Dermis microvascular lymphatic vessel endothelial cell (primary cell): ENCODE results near the gene CTRL. TPM values are rescaled to one million over a fixed set of nuclear protein-coding genes. Genes with fewer than 3 reads are reported as not detected.
"Not testable (repeated sequence)": the region's sequence is repeated elsewhere in the genome, so short reads cannot be mapped to it uniquely, and the experiment has no call there.

Source experiments
- DNase-seq, 2 donors: peaks; one replicate each; pipeline versions ENCODE4 v3.0.0 to v3.0.0-alpha.2; 2010; ENCODE audit warnings: low read depth in 2 of 2
- total RNA-seq: library from RNA; depleted of rRNA; stranded (reverse); fragments of >200 nt; gene quantifications from 2 replicates; pipeline ENCODE4 v1.2.1, GENCODE V29; 2014

The CTRL gene
- total RNA-seq, 1 donor from 2014 or later: 0.26 TPM

DNA sequence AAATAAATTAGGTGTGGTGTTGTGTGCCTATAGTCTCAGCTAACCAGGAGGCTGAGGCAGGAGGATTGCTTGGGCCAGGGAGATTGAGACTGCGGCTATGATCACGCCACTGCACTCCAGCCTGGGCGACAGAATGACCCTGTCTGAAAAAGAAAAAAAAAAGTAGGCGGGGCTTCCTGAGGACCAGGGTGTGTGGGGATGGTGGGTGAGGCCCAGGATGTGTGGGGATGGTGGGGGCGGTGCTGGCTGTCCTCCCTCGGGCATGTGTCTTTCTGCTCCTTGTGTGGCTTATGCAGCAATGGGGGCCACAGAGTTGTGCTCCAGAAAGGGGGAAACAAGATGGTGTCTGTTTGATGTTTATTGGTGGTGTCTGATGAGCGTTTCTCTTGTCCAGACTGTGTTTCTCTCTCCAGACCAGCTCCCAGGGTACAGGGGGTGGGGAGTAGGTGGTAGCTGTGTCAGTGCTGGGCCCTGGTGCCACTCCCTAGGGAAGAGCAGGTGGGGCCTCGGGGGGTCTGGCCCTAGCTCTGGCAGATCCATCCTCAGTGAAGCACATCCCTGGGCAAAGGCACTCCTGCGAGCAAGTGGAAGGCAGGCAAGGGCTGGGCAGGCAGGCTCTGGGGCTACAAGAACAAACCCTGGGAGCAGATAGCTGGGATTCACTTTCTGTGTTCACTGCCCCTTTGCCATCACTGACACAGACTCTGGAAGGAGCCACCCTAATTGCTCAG lies 10.0 kb upstream of the CTRL start:
- DNase-seq: no peak

DNA sequence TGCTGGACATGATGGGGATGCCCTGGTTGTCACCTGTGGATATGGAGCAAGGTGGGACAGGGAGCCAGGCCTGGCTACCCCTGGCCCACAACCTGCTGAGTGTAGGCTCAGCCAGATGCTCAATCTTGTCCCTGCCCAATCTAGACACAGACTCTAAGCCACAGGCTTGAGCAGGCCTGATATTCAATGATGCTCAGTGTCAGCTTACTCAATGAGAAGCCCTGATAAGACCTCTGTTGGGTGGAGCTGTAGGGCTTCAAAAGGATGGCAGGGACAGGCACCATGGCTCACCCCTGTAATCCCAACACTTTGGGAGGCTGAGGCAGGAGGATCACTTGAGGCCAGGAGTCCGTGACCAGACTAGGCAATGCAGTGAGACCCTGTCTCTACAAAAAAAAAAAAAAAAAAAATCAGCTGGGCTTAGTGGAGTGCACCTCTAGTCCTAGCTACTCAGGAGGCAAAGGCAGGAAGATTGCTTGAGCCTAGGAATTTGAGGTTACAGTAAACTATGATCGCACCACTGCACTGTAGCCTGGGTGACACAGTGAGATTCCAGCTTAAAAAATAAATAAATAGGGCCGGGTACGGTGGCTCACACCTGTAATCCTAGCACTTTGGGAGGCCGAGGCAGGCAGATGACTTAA lies 8.9 kb upstream of the CTRL start:
- DNase-seq: no peak

DNA sequence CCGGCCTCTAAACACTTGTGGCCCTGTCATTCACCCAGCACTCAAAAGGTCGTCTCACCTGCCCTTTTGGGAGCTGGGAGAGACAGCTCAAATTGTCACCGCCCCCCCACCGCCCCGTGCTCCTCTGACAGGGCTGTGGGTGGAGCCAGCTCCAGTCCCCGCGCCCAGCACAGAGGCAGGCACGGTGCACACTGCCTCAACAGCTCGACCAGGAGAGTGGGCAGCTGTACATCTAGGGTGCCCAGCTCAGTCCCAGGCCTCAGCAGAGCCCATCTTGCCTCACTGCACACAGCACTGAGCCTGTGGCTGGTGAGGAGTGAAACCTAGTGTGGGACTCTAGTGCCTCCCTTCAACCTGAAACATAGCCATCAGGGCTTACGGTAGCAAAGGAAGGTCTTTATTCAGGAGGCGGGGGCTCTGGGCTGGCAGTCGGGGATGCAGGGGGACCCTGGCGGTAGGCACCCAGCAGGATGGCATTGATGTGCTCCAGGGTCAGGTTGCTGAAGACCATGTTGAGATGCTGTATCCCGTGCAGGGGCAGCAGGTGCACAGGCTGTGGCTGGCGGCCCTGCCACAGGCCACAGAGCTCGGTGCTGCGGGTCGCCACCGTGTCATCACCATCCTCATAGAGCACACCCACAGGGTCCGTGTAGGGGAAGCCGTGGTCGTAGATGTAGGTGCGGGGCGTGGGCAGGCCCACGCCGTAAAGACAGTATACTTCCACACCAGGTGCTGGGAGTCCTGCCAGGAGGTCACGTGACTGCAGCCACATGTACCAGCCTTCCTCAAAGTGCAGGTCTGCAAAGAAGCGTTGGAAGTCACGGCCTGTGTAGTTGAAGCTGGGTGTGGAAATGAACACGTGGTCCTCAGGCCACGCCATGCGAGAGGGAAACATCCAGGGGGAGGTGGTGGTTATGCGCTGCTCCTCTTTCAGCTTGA lies 8.1 kb upstream of the CTRL start:
- DNase-seq: no peak

DNA sequence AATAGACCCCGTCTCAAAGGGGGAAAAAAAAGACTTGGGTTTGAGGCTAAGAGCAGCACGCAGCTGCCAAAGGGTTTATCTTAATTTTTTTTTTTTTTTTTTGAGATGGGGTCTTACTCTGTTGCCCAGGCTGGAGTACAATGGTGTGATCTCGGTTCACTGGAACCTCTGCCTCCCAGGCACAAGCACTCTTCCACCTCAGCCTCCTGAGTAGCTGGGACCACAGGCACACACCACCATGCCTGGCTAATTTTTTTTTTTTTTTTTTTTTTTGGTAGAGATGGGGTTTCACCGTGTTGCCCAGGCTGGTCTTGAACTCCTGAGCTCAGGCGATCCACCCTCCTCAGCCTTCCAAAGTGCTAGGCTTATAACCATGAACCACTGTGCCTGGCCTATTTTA lies 6.1 kb upstream of the CTRL start:
- DNase-seq: not testable (repeated sequence)

DNA sequence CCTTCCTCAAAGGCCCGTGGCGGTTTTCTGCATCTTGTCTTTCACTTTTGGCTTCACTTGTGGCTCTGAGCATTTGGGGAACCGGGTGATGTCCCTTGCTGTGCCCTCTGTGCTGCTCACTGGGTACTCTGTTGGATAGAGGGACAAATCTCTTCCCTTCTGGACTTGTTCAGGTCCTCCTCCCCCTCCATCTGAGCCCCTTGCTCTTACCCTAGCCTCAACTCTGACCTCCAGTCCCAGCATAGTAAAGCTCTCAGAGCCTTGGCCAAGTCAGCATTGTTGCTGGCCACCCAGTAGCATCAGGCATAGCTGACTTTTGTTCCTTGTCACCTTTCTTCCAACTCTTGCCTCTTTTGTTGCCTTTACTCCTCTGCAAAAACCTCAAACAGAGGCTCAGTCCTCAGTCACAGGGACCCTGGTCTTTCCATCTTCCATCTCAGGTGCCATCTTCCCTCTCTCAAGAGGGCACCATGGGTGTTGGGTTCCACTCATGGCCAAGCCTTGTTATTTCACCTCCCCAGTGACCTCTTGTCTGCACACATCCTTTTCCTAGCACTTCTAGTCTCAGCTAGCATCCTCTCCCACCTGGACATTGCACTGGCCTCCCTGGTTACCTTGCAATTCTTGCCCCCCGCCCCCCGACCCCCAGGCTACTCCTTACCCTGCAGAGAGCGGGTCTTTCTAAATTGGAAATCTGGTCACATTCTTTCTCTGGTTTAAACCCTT lies 5.4 kb upstream of the CTRL start:
- no peak for DNase-seq

DNA sequence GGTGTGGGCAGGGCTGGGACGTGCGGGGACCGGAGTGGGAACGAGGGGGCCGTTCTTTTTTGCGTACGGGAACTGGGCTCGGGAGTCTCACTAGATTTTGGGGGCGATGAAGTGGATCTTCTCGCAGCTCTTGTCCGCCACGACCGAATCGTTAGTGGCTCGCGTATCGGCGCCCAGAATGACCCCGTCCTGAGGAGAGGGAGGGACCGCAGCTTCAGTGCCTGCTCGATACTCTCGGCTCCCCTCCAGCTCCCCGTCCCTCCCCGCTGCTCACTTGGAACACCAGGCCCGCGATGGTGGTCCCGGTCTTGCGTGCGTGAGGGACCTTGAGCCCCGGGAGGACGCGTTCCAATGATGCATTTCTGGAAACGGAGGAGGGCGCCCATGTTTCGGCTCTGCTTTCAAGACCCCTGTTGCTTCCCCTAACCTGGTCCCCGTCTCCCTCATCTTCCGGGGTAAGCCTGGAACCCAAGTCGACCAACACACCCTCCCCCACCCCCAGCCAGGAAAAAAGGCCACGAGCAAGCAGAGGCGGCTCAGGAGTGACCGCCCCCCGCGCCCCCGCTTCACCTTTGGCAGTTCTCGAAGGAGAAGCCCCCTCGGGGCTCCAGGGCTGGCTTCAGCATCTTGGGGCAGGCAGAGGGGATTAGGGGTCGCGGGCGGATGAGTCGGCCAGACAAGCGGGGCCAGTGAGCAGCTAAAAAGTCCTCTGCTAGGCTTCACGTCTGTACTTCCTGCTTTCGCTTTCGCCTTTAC lies 4.6 kb upstream of the CTRL start, which contains the start of gene PSMB10:
PSMB10 (minus strand) TSS at position 727 of the 756 bp plus-strand sequence; CDS start at position 626, 101 bp downstream.
- peak in 1 of 2 donors; percentile 56 for DNase-seq

DNA sequence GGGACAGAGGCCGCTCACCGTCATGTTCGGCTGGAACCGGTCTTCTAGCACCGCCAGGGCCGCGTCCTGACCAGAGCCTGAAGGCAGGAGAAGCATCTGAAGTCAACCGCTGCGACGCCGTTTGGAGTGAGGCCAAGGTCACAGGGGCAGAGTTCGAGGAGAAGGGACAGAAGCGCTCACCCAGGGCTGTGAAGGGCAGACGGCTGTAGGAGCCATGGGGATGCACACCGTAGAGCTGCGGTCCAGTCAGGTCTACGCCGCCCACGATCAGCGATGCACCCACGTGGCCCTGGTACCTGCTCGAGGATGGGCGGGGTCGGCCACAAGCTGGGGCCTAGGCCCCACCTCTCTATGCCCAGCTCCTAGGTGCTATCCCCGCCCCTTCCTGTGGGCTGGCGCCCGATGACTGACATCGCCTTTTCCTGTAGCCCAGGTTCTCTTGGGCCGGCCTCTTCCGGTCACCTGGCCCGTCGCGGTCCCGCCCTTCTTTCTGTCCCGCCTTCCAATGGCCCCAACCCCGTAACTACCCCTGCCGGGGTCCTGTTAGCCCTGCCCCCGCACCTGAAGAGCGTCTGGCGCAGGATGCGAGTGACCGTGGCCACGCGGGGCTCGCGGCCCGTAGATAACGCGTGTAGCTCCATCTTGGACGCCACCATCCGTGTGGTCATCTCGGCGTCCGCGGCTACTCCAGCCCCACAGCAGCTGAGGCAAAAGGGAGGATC lies 3.9 kb upstream of the CTRL start:
- peak; percentile 82 to 94 for DNase-seq

DNA sequence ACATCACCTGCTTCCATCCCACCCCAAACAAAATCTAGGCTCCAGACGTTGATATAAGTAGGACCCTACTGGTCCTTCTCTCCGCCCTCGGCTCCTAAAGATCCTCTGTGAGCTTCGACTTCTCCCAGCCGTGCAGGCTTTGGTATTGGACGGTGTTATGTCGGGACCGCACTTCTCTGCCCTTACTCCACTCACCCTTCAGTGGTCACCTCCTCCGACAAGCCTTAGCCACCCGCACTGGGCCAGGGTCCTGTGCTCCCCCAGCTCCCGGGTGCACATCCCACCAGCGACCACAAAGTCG lies 3.4 kb upstream of the CTRL start:
- no peak for DNase-seq

DNA sequence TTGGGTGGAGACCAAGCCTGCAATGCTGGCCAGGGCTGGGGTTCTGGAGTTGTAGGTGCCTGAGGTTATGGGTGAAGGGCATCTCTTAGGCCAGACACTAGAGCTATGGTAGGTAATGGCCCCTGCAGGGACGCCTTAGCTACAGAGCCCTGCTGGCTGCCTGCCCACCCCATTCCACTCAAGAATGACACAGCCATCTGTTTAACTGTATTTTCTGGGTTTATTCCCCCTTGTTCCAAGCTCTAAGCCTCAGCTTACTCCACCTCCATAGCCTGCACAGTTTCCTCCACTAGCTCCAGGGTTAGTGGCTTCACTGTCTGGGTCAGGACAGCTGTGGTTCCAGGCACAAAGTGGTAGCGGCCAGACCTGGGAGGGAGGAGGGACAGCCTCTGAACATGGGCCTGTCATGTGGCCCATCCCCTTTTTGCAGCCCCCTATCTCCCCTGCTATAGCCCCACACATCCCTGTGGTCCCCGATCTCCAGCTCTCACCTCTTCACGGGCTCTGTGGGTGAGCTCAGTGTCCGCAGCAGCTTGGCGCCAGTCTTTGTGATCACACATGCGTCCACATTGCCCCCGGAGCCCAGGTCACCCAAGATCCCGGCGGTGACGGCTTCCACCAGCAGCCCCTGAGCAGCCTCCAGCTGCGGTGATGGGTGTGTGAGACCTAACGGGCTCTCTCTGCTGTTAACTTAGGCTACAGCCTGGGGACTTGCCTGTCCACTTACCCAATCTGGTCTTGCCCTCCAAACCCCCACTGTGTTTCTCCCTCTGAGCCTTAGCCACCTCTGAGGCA lies 2.8 kb upstream of the CTRL start:
- no peak for DNase-seq

DNA sequence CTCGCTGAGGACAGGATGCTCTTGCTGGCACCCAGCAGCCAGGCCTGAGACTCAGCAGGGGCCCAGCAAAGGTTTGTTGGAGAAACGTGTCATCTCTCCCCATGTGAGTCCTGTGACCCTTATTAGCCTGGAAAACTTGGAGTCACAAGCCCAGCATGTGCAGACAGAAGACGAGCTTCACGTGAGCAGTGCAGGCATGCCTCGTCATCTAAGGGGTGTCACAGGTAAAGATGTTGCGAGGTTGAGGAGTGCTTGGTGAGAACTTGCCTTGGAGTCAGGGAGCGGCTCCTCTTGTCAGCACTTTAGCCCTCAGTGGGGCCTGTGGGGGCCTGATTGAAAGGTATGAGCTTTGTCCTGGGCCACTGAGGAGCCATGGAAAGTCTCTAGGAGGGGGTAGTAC lies 2.1 kb upstream of the CTRL start:
- DNase-seq: no peak

DNA sequence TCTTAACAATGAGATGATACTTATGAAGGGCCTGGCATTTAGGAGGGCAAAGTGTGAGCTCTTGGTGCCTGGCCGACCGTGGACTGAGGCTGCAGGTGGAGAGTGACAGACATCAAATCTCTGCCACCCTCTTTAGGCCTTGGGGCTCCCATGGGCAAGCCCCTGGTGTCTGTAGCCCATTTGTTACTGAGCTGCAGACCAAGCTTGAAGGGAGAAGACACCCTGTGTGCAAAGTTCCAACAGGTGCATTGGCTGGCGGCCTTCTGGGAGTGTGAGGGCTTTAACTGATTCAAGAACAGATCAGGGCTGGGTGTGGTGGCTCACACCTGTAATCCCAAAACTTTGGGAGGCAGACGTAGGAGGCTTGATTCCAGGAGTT lies 789 bp upstream of the CTRL start:
- no peak for DNase-seq

DNA sequence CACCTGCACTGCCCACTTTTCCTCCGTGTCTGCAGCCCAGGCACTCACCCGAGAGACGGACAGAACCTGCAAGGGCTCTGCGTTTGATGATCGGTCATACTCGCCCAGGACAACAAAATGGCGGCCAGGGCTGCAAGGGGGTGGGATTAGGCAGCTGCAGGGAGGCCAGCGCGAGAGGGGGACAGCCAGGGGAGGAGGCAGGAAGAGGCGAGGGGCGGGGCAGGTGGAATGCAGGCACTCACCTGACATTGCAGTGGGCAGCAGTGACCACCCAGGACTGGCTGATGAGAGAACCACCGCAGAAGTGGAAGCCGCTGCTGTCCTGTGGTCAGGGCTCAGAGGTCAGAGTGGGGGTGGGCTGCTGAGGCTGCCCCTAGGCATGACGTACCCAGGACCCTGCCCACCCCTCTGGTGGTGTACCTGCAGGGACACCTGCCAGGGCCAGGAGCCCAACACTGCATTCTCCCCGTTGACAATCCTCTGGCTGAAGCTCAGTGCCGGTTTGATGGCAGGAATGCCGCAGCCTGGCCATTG lies 917 bp downstream of the CTRL start:
- DNase-seq: no peak

DNA sequence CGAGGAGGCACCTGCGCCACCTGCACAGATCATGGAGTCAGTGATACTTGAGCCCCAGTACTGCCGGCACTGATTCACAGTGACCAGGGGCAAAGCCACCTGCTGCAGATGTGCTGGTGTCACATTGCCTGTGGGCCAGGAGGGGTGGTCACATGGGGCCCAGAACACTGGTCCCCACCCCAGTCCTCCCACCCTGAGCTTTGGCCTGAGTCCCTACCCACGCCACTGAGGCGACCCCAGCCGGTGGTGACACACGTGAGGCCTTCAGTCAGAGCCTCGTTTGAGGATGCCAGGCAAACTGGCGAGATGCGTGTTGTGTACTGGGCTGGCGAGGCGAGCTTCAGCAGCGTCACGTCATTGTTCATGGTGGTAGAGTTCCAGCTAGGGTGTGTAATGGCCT lies 1.5 kb downstream of the CTRL start:
- no peak for DNase-seq

DNA sequence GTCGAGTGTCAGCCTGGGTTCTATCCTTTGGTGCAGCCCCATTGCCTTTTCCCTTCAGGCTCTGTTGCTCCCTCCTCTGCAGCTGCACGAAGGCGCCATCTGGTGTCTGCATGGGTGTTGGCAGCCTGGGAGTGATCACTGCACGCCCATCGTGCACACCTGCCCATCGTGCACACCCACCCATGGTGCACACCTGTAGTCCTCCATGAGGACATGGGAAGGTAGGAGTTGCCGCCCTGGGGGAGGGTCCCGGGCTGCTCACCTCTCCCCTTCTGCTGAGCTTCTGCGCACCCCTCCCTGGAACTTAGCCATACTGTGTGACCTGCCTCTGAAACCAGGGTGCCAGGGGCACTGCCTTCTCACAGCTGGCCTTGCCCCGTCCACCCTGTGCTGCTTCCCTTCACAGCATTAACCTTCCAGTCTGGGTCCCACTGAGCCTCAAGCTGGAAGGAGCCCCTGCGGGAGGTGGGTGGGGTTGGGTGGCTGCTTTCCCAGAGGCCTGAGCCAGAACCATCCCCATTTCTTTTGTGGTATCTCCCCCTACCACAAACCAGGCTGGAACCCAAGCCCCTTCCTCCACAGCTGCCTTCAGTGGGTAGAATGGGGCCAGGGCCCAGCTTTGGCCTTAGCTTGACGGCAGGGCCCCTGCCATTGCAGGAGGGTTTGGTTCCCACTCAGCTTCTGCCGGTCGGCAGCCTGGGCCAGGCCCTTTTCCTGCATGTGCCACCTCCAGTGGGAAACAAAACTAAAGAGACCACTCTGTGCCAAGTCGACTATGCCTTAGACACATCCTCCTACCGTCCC lies 2.9 kb downstream of the CTRL start:
- peak; percentile 54 to 68 for DNase-seq

DNA sequence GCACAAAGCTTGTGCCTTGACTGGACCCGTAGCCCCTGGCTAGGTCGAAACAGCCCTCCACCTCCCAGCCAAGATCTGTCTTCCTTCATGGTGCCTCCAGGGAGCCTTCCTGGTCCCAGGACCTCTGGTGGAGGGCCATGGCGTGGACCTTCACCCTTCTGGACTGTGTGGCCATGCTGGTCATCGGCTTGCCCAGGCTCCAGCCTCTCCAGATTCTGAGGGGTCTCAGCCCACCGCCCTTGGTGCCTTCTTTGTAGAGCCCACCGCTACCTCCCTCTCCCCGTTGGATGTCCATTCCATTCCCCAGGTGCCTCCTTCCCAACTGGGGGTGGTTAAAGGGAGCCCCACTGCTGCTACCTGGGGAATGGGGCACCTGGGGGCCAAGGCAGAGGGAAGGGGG lies 3.5 kb downstream of the CTRL start:
- no peak for DNase-seq

DNA sequence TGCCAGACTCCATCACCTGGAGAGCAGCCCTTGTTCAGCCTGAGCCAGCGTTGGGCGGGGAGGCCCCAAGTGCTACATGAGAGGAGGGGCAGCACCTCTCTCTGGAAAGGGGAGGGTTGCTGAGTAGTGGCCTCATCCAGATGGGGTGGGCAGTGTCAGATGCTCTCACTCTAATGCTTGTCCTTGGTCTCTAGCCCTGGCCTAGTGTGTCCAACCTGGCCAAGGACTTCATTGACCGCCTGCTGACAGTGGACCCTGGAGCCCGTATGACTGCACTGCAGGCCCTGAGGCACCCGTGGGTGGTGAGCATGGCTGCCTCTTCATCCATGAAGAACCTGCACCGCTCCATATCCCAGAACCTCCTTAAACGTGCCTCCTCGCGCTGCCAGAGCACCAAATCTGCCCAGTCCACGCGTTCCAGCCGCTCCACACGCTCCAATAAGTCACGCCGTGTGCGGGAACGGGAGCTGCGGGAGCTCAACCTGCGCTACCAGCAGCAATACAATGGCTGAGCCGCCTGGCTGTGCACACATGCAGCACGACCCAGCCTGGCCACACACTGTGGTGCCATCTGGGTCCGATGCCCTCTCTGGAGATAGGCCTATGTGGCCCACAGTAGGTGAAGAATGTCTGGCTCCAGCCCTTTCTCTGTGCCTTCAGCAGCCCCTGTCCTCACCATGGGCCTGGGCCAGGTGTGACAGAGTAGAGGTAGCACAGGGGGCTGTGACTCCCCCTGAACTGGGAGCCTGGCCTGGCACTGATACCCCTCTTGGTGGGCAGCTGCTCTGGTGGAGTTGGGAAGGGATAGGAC lies 4.3 kb downstream of the CTRL start:
- no peak for DNase-seq

DNA sequence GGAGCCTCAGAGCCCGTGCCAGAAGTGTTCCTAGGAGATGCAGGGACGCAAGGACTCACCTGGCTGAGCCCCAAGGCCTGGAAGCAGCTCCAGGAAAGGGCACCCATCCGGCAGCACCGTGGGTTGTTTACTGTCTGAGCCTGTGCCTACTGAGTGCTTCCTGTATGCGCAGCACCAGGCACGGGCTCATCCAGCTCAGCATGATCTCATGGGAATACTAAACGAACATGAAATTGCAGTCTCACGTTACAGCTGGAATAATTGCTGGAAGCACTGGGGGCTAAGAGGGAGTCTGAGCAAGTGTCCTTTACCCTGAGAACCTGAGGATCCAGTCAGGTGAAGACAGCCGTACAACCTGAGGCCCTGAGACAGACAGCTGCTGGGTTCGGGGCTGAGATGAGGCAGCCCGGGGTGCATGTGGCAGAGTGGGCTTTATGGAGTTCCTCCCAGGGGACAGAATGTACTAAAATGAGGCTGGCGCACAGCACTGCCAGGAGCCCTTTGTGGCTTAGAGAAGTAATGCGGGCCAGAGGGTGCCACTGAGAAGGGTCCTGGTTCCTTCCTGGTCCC lies 5.4 kb downstream of the CTRL start:
- peak; percentile 49 to 88 for DNase-seq
